A549 (cell line): ENCODE results near the gene COX5B. TPM values are rescaled to one million over a fixed set of nuclear protein-coding genes. Genes with fewer than 3 reads are reported as not detected.

Experiments used
- ATAC-seq, 2 experiments: fragments of 200-7000 bp in 1 of 2; fragments of >200 bp in 1 of 2; cut with Nextera tagmentation in 1 of 2; cut with Tn5 transposase in 1 of 2; 3 replicates each; pipeline versions ENCODE4 v1.8.0 to v1.9.1; 2018 to 2020; ENCODE audit warnings: mild to moderate bottlenecking in 1 of 2, moderate library complexity in 1 of 2
- CTCF ChIA-PET: fragments of 300-600 bp; sonication (Branson Sonifier 250); formaldehyde crosslinking; extraction: SDS; loops from one replicate; lab custom pipeline; 2021; ENCODE audit warnings: antibody characterized with exemption, inconsistent platforms; lab: Yijun Ruan, JAX
- POLR2A ChIA-PET: fragments of 350-600 bp; formaldehyde crosslinking; extraction: SDS; loops from one replicate; lab custom pipeline; 2021; ENCODE audit warnings: antibody characterized with exemption, inconsistent platforms; lab: Yijun Ruan, JAX
- DNase-seq, 2 experiments: peaks; one replicate each; pipeline versions ENCODE4 v3.0.0 to v3.0.0-alpha.2; 2011 to 2016; ENCODE audit warnings: low read depth in 1 of 2, low spot score in 1 of 2
- FAIRE-seq: peaks from 2 replicates; lab custom pipeline; 2011; peaks lifted over from hg19 to GRCh38; lab: Jason Lieb, UNC
- H3K27ac ChIP-seq, 2 experiments: fragments of >200 bp; sonication (Bioruptor Twin); formaldehyde crosslinking; 3 replicates each; pipeline ENCODE4 v1.5.1; 2016 to 2017
- H3K4me1 ChIP-seq: fragments of >200 bp; sonication (Bioruptor Twin); formaldehyde crosslinking; 3 replicates; pipeline ENCODE4 v1.6.1; 2016
- H3K4me2 ChIP-seq: fragments of >200 bp; sonication (Bioruptor Twin); formaldehyde crosslinking; 3 replicates; pipeline ENCODE4 v1.6.1; 2016
- H3K4me3 ChIP-seq: fragments of >200 bp; sonication (Bioruptor Twin); formaldehyde crosslinking; 3 replicates; pipeline ENCODE4 v1.5.1; 2016
- H3K9me3 ChIP-seq: fragments of >200 bp; sonication (Bioruptor Twin); formaldehyde crosslinking; 3 replicates; pipeline ENCODE4 v1.6.1; 2016
- ATOH8 ChIP-seq: fragments of 250-450 bp; sonication (Bioruptor Pico); IDR thresholded peaks from 2 replicates; pipeline ENCODE4 v1.5.0; 2020; ENCODE audit warnings: low read depth, mild to moderate bottlenecking, moderate library complexity
- BHLHE40 ChIP-seq: IDR thresholded peaks from 2 replicates; pipeline ENCODE4 v1.6.1; 2012; ENCODE audit warnings: low read depth, low read length, inconsistent platforms
- CBX8 ChIP-seq: fragments of 200-600 bp; sonication (generic); IDR thresholded peaks from 2 replicates; pipeline ENCODE4 v1.6.1; 2016
- CHD4 ChIP-seq: fragments of 200-600 bp; sonication (generic); IDR thresholded peaks from 2 replicates; pipeline ENCODE4 v1.6.1; 2016; ENCODE audit warnings: antibody characterized with exemption, mild to moderate bottlenecking, borderline replicate concordance
- EHMT2 ChIP-seq: fragments of 200-600 bp; sonication (generic); IDR thresholded peaks from 2 replicates; pipeline ENCODE4 v1.6.1; 2016; ENCODE audit warnings: antibody characterized with exemption, low read depth, mild to moderate bottlenecking, moderate library complexity
- ELK1 ChIP-seq: fragments of 150-350 bp; IDR thresholded peaks from 2 replicates; pipeline ENCODE4 v1.6.1; 2014; ENCODE audit warnings: low read depth, mild to moderate bottlenecking, low read length
- FOSB ChIP-seq: fragments of 250-450 bp; sonication (Bioruptor Pico); IDR thresholded peaks from 2 replicates; pipeline ENCODE4 v1.5.0; 2020; ENCODE audit warnings: mild to moderate bottlenecking, moderate library complexity
- FOSL2 ChIP-seq, 2 experiments: fragments of 450-650 bp in 1 of 2; fragments of >200 bp in 1 of 2; sonication (Bioruptor Twin) in 1 of 2; formaldehyde crosslinking; IDR thresholded peaks; 2 replicates each; pipeline versions ENCODE4 v1.5.0 to v1.6.1; 2016 to 2020; ENCODE audit warnings: mild to moderate bottlenecking in 1 of 2, moderate library complexity in 1 of 2
- GATA3 ChIP-seq: IDR thresholded peaks from 2 replicates; pipeline ENCODE4 v1.6.1; 2012; ENCODE audit warnings: borderline replicate concordance
- HES2 ChIP-seq: fragments of >200 bp; sonication (Bioruptor Twin); formaldehyde crosslinking; IDR thresholded peaks from 2 replicates; pipeline ENCODE4 v1.6.1; 2016
- HMGXB4 ChIP-seq: fragments of 250-450 bp; sonication (Bioruptor Pico); IDR thresholded peaks from 2 replicates; pipeline ENCODE4 v1.5.0; 2021; ENCODE audit warnings: mild to moderate bottlenecking, moderate library complexity, borderline replicate concordance
- HOXB5 ChIP-seq: fragments of 250-450 bp; sonication (Bioruptor Pico); IDR thresholded peaks from 2 replicates; pipeline ENCODE4 v1.5.0; 2020; ENCODE audit warnings: mild to moderate bottlenecking, moderate library complexity
- JUN ChIP-seq, 2 experiments: fragments of >200 bp; sonication (Bioruptor Twin); formaldehyde crosslinking; IDR thresholded peaks; 2 replicates in 1 of 2; 3 replicates in 1 of 2; pipeline ENCODE4 v1.6.1; 2016 to 2017
- KDM1A ChIP-seq: fragments of 200-600 bp; sonication (generic); IDR thresholded peaks from 2 replicates; pipeline ENCODE4 v1.6.1; 2016; ENCODE audit warnings: low read depth, mild to moderate bottlenecking
- MAFK ChIP-seq: fragments of 450-650 bp; IDR thresholded peaks from 2 replicates; pipeline ENCODE4 v1.6.1; 2014; ENCODE audit not compliant: partially characterized antibody
- MYC ChIP-seq: IDR thresholded peaks from 2 replicates; pipeline ENCODE4 v1.6.1; 2012; ENCODE audit warnings: mild to moderate bottlenecking, inconsistent platforms, low read length, improper control_type of control experiment, borderline replicate concordance
- NFE2L2 ChIP-seq: fragments of 150-350 bp; conservative IDR thresholded peaks from 2 replicates; pipeline ENCODE4 v1.6.1; 2014; ENCODE audit warnings: low read length
- NPAS2 ChIP-seq: fragments of 250-450 bp; sonication (Bioruptor Pico); IDR thresholded peaks from 2 replicates; pipeline ENCODE4 v1.8.0; 2022; ENCODE audit warnings: mild to moderate bottlenecking, moderate library complexity, borderline replicate concordance
- NR3C1 ChIP-seq: fragments of >200 bp; sonication (Bioruptor Twin); formaldehyde crosslinking; IDR thresholded peaks from 3 replicates; pipeline ENCODE4 v1.6.1; 2017
- PBX3 ChIP-seq: IDR thresholded peaks from 2 replicates; pipeline ENCODE4 v1.6.1; 2012
- POLR2A ChIP-seq: IDR thresholded peaks from 2 replicates; pipeline ENCODE4 v1.6.1; 2012; ENCODE audit warnings: mild to moderate bottlenecking, low read length
- POLR2AphosphoS2 ChIP-seq: conservative IDR thresholded peaks from 2 replicates; pipeline ENCODE4 v1.6.1; 2012; ENCODE audit warnings: low read length, improper control_type of control experiment, inconsistent platforms
- RARB ChIP-seq: fragments of 250-450 bp; sonication (Bioruptor Pico); IDR thresholded peaks from 2 replicates; pipeline ENCODE4 v1.8.0; 2021; ENCODE audit warnings: mild to moderate bottlenecking, moderate library complexity
- REST ChIP-seq: fragments of 200-600 bp; sonication (generic); IDR thresholded peaks from 2 replicates; pipeline ENCODE4 v1.6.1; 2016; ENCODE audit warnings: antibody characterized with exemption, mild to moderate bottlenecking, moderate library complexity
- RFX5 ChIP-seq: fragments of 450-650 bp; IDR thresholded peaks from 2 replicates; pipeline ENCODE4 v1.7.1; 2014; ENCODE audit warnings: antibody characterized with exemption, mild to moderate bottlenecking, moderate library complexity
- RNF2 ChIP-seq: fragments of 200-600 bp; sonication (generic); IDR thresholded peaks from 2 replicates; pipeline ENCODE4 v1.6.1; 2016; ENCODE audit warnings: low read depth, mild to moderate bottlenecking, antibody characterized with exemption, moderate library complexity, borderline replicate concordance
- SREBF2 ChIP-seq: fragments of 450-650 bp; IDR thresholded peaks from 2 replicates; pipeline ENCODE4 v1.6.1; 2014; ENCODE audit warnings: mild to moderate bottlenecking, moderate library complexity
- TFCP2L1 ChIP-seq: fragments of 250-450 bp; sonication (Bioruptor Pico); IDR thresholded peaks from 2 replicates; pipeline ENCODE4 v1.5.0; 2021; ENCODE audit warnings: mild to moderate bottlenecking
- TP53 ChIP-seq: fragments of 250-450 bp; sonication (Bioruptor Pico); IDR thresholded peaks from 2 replicates; pipeline ENCODE4 v1.5.0; 2021; ENCODE audit warnings: mild to moderate bottlenecking, moderate library complexity
- USF2 ChIP-seq: fragments of 450-650 bp; IDR thresholded peaks from 2 replicates; pipeline ENCODE4 v1.6.1; 2014; ENCODE audit warnings: antibody characterized with exemption
- WGBS: methylation state at CpG from one replicate; pipeline ENCODE4 v1.1.6; 2017; ENCODE audit errors: missing lambda C conversion rate; 5-methylcytosine and 5-hydroxymethylcytosine counted together
- polyA plus RNA-seq, 4 experiments: library from polyadenylated mRNA; depleted of rRNA in 3 of 4; stranded (reverse); fragments of >200 nt; fragmentation: RNase III in 1 of 4; extraction: RNeasy Plus Mini Kit Qiagen cat#74134 plus additional on column Dnase treatment in 1 of 4; gene quantifications; 2 replicates in 3 of 4; 3 replicates in 1 of 4; pipeline ENCODE4 v1.2.3, GENCODE V29; 2011 to 2017

The COX5B gene
- polyA plus RNA-seq, 2 of the 4 experiments (the other 2 are of a cell fraction) = 343 to 353 TPM

GRCh38 chr2:97654309-97654708, 8.4 kb downstream of the COX5B start:
- DNase-seq = no peak
- ATAC-seq = no peak
- WGBS = 94% methylated on average over 5 of the region's 5 CpGs
- Histone ChIP-seq H3K27ac (no peak overlapping the region), H3K9me3 (peaks cover 15% of the 10 kb centered on the region), H3K4me1 (no peaks in the 10 kb centered on the region)
- CTCF ChIA-PET = interaction anchor here (1.0 to 1.8 kb wide), 4 partner anchors 8 to 64 kb away, joined by 4 to 6 read pairs (median 4); partner anchors contain the start of gene ACTR1B
- FAIRE-seq = no peak
- POLR2A ChIA-PET = interaction anchor here (1.5 kb wide), 1 partner anchor 10 kb away, joined by 5 read pairs; the partner anchor contains the start of gene ACTR1B
- no peak for TF ChIP-seq USF2
- no peak for TF ChIP-seq NPAS2 (CRISPR knock-in tag)
- TF ChIP-seq RFX5 = no peak
- TF ChIP-seq JUN (IDR thresholded peaks at IDR 0.05) = no peak
- no peak for TF ChIP-seq RNF2
- TF ChIP-seq HES2 = no peak
- no peak for TF ChIP-seq NR3C1
- no peak for TF ChIP-seq SREBF2
- TF ChIP-seq FOSB (CRISPR knock-in tag) = no peak
- no peak for TF ChIP-seq MAFK
- no peak for TF ChIP-seq FOSL2 (IDR thresholded peaks at IDR 0.05)
- no peak for TF ChIP-seq FOSL2 (CRISPR knock-in tag; IDR thresholded peaks at IDR 0.05)
- no peak for TF ChIP-seq CBX8
- TF ChIP-seq GATA3 = no peak
- no peak for TF ChIP-seq EHMT2
- no peak for TF ChIP-seq BHLHE40
- TF ChIP-seq TP53 (CRISPR knock-in tag) = no peak
- no peak for TF ChIP-seq KDM1A
- TF ChIP-seq ELK1 = no peak
- TF ChIP-seq, all 56 proteins: peak for 0
- Histone ChIP-seq H3K4me3 (no peak overlapping the region), H3K4me2 (no peak overlapping the region)

- peaks cover 15% of the 10 kb centered on the region for H3K9me3 ChIP-seq
- H3K4me3 ChIP-seq = no peak overlapping the region
- no peaks in the 10 kb centered on the region for H3K4me1 ChIP-seq
- H3K27ac ChIP-seq = no peak overlapping the region
- DNase-seq (no peak), ATAC-seq (no peak), FAIRE-seq (no peak)
- ChIA-PET POLR2A (no interaction called here), CTCF (interaction anchor here (1.0 to 1.8 kb wide), 2 partner anchors 10 to 43 kb away, joined by 5 to 6 read pairs; partner anchors contain the start of gene ACTR1B)
- WGBS = 91% methylated on average over 2 of the region's 2 CpGs
- no peak overlapping the region for H3K4me2 ChIP-seq
- no peak for TF ChIP-seq RARB
- no peak for TF ChIP-seq PBX3
- TF ChIP-seq CBX8 = no peak
- no peak for TF ChIP-seq NFE2L2
- TF ChIP-seq HMGXB4 (CRISPR knock-in tag) = no peak
- TF ChIP-seq TP53 (CRISPR knock-in tag) = no peak
- no peak for TF ChIP-seq HOXB5 (CRISPR knock-in tag)
- TF ChIP-seq REST = no peak
- TF ChIP-seq ATOH8 (CRISPR knock-in tag) = no peak
- no peak for TF ChIP-seq POLR2AphosphoS2
- TF ChIP-seq MYC = no peak
- no peak for TF ChIP-seq JUN (IDR thresholded peaks at IDR 0.05)
- no peak for TF ChIP-seq TFCP2L1
- TF ChIP-seq CHD4 = no peak
- TF ChIP-seq POLR2A = no peak
Measured at GRCh38 chr2:97654791-97655190, 8.9 kb downstream of the COX5B start.
